Trophoblast cell (in vitro differentiated cells and primary cell): ENCODE measurements around the gene ABTB2.
"Not testable (repeated sequence)": the region's sequence is repeated elsewhere in the genome, so short reads cannot be mapped to it uniquely, and the experiment has no call there.

Source experiments
- DNase-seq, 2 donors: peaks; one replicate each; pipeline ENCODE4 v3.0.0-alpha.2; 2016
- H2AFZ ChIP-seq: 2 replicates; pipeline ENCODE4 v1.6.1; 2013; ENCODE audit warnings: low read length, moderate library complexity, mild to moderate bottlenecking; ENCODE audit not compliant: insufficient read depth, poor library complexity
- H2AK5ac ChIP-seq: 2 replicates; pipeline ENCODE4 v1.6.1; 2013; ENCODE audit warnings: mild to moderate bottlenecking, low read length
- H2BK120ac ChIP-seq: 2 replicates; pipeline ENCODE4 v1.6.1; 2013; ENCODE audit warnings: low read length, mild to moderate bottlenecking, moderate library complexity; ENCODE audit not compliant: insufficient read depth, poor library complexity
- H2BK12ac ChIP-seq: 2 replicates; pipeline ENCODE4 v1.6.1; 2013; ENCODE audit warnings: mild to moderate bottlenecking, low read length, moderate library complexity
- H2BK5ac ChIP-seq: 2 replicates; pipeline ENCODE4 v1.6.1; 2013; ENCODE audit warnings: low read length, low read depth, moderate library complexity, mild to moderate bottlenecking; ENCODE audit not compliant: poor library complexity
- H3K14ac ChIP-seq: 2 replicates; pipeline ENCODE4 v1.6.1; 2013; ENCODE audit warnings: mild to moderate bottlenecking, low read length
- H3K18ac ChIP-seq: 2 replicates; pipeline ENCODE4 v1.6.1; 2013; ENCODE audit warnings: mild to moderate bottlenecking, low read length
- H3K23ac ChIP-seq: 2 replicates; pipeline ENCODE4 v1.6.1; 2013; ENCODE audit warnings: low read length
- H3K27ac ChIP-seq: 2 replicates; pipeline ENCODE4 v1.5.1; 2013; ENCODE audit warnings: low read depth, mild to moderate bottlenecking, inconsistent platforms, low read length, moderate library complexity
- H3K27me3 ChIP-seq: 2 replicates; pipeline ENCODE4 v1.6.1; 2013; ENCODE audit warnings: inconsistent platforms, mild to moderate bottlenecking, low read length, moderate library complexity; ENCODE audit not compliant: insufficient read depth
- H3K36me3 ChIP-seq, 2 experiments: 1 replicate in 1 of 2; 2 replicates in 1 of 2; pipeline ENCODE4 v1.6.1; 2013; ENCODE audit warnings: low read length in 2 of 2, mild to moderate bottlenecking in 2 of 2, moderate library complexity in 1 of 2; ENCODE audit not compliant: insufficient read depth in 2 of 2, control insufficient read depth in 1 of 2
- H3K4ac ChIP-seq: 2 replicates; pipeline ENCODE4 v1.6.1; 2013; ENCODE audit warnings: low read depth, mild to moderate bottlenecking, low read length, moderate library complexity
- H3K4me1 ChIP-seq, 2 experiments: 1 replicate in 1 of 2; 2 replicates in 1 of 2; pipeline ENCODE4 v1.6.1; 2013; ENCODE audit warnings: low read length in 2 of 2, mild to moderate bottlenecking in 2 of 2, moderate library complexity in 1 of 2; ENCODE audit not compliant: insufficient read depth in 2 of 2, control insufficient read depth in 1 of 2
- H3K4me2 ChIP-seq: 2 replicates; pipeline ENCODE4 v1.6.1; 2013; ENCODE audit warnings: inconsistent platforms, mild to moderate bottlenecking, low read length, moderate library complexity
- H3K4me3 ChIP-seq: 2 replicates; pipeline ENCODE4 v1.5.1; 2013; ENCODE audit warnings: mild to moderate bottlenecking, low read depth, low read length, inconsistent platforms
- H3K79me1 ChIP-seq: one replicate; pipeline ENCODE4 v1.6.1; 2013; ENCODE audit warnings: low read length
- H3K79me2 ChIP-seq: 2 replicates; pipeline ENCODE4 v1.6.1; 2013; ENCODE audit warnings: low read length, mild to moderate bottlenecking; ENCODE audit not compliant: control insufficient read depth, insufficient read depth, poor library complexity
- H3K9ac ChIP-seq: 2 replicates; pipeline ENCODE4 v1.6.1; 2013; ENCODE audit warnings: mild to moderate bottlenecking, low read length
- H3K9me3 ChIP-seq: 2 replicates; pipeline ENCODE4 v1.6.1; 2013; ENCODE audit warnings: low read depth, mild to moderate bottlenecking, control low read depth, inconsistent platforms, low read length; ENCODE audit not compliant: insufficient read depth
- H4K12ac ChIP-seq: 2 replicates; pipeline ENCODE4 v1.6.1; 2013; ENCODE audit warnings: low read depth, mild to moderate bottlenecking, low read length, moderate library complexity
- H4K8ac ChIP-seq: 2 replicates; pipeline ENCODE4 v1.6.1; 2013; ENCODE audit warnings: low read depth, mild to moderate bottlenecking, low read length, moderate library complexity
- H4K91ac ChIP-seq: one replicate; pipeline ENCODE4 v1.6.1; 2013; ENCODE audit warnings: low read depth, mild to moderate bottlenecking, low read length, moderate library complexity
- WGBS: extraction: QIAGEN DNeasy Blood & Tissue Kit; methylation state at CpG from one replicate; pipeline ENCODE4 v1.1.7; 2013; ENCODE audit warnings: missing lambda C conversion rate; ENCODE audit not compliant: insufficient read length, insufficient coverage; ENCODE audit errors: extremely low coverage; 5-methylcytosine and 5-hydroxymethylcytosine counted together

ABTB2 gene

DNA sequence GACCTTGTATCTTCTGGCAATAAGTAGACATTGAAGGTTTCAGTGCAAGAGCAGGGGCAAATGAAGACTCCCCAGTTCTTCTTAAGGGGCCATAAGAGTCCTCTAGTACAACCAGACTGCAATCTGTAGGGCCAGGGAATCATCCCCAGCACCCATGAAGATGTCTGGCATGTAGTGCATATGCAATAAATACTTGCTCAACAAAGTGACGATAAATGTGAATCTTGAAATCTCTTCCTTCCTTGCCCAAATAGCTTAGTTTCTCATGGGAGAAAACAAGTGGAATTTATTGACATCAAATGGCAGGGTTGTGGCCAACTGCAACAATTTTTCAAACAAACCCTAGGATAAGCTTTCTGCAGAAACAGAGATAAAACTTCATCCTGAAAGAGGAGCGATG, 107.6 kb downstream of the ABTB2 start:
- H3K27ac ChIP-seq, result no peak overlapping the region
- no CpG with 5 or more reads among the region's 2 CpGs for WGBS
- H3K14ac ChIP-seq, result no peak overlapping the region
- no peak overlapping the region for H3K18ac ChIP-seq
- H3K9ac ChIP-seq, result no peak overlapping the region
- no peak overlapping the region for H2BK120ac ChIP-seq
- no peak overlapping the region for H3K4ac ChIP-seq
- no peaks in the 10 kb centered on the region for H3K9me3 ChIP-seq
- no peak overlapping the region for H2AFZ ChIP-seq
- no peak for DNase-seq
- H3K79me1 ChIP-seq, result no peaks in the 10 kb centered on the region
- no peak overlapping the region for H4K8ac ChIP-seq
- H4K12ac ChIP-seq, result no peak overlapping the region
- H3K27me3 ChIP-seq, result no peaks in the 10 kb centered on the region
- H3K4me3 ChIP-seq, result no peak overlapping the region
- no peak overlapping the region for H3K23ac ChIP-seq
- H3K4me1 ChIP-seq, result peaks cover 4 to 14% of the 10 kb centered on the region in 2 experiments
- H3K36me3 ChIP-seq, result no peaks in the 10 kb centered on the region
- no peak overlapping the region for H4K91ac ChIP-seq
- no peak overlapping the region for H3K4me2 ChIP-seq
- H2BK12ac ChIP-seq, result no peak overlapping the region
- H2AK5ac ChIP-seq, result no peak overlapping the region
- no peaks in the 10 kb centered on the region for H3K79me2 ChIP-seq
- H2BK5ac ChIP-seq, result no peak overlapping the region

DNA sequence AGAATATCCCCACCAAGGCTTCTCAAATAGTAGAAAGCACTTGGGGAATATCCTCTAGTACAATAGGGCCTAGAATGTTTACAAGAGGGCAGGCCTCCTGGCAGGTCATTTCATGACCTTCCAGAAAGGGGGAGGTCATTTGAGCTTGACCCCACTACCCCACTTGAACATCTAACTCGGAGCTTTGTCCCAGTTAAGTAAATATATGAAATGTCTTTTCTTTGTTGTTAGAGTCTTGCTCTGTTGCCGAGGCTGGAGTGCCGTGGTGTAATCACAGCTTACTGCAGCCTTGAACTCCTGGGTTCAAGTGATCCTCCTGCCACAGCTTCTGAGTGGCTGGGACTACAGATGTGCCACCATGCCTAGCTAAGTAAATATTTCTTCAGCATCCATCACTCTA, 108.4 kb downstream of the ABTB2 start:
- no peaks in the 10 kb centered on the region for H3K79me1 ChIP-seq
- no peak overlapping the region for H4K8ac ChIP-seq
- no peak overlapping the region for H4K91ac ChIP-seq
- no peaks in the 10 kb centered on the region for H3K79me2 ChIP-seq
- H3K14ac ChIP-seq, result no peak overlapping the region
- no peak overlapping the region for H3K27ac ChIP-seq
- H3K4me3 ChIP-seq, result no peak overlapping the region
- no peak overlapping the region for H2AFZ ChIP-seq
- H3K4me2 ChIP-seq, result no peak overlapping the region
- H3K27me3 ChIP-seq, result no peaks in the 10 kb centered on the region
- H3K23ac ChIP-seq, result no peak overlapping the region
- H3K9me3 ChIP-seq, result no peaks in the 10 kb centered on the region
- no peak overlapping the region for H3K9ac ChIP-seq
- H3K36me3 ChIP-seq, result no peaks in the 10 kb centered on the region
- H3K18ac ChIP-seq, result no peak overlapping the region
- DNase-seq, result no peak
- WGBS, result no CpG with 5 or more reads among the region's 3 CpGs
- H3K4me1 ChIP-seq, result peaks cover 7 to 17% of the 10 kb centered on the region in 2 experiments
- no peak overlapping the region for H2AK5ac ChIP-seq
- H2BK120ac ChIP-seq, result no peak overlapping the region
- no peak overlapping the region for H2BK5ac ChIP-seq
- H4K12ac ChIP-seq, result no peak overlapping the region
- no peak overlapping the region for H2BK12ac ChIP-seq
- H3K4ac ChIP-seq, result no peak overlapping the region

GRCh38 chr11:34246511-34246910, 111.3 kb downstream of the ABTB2 start:
- not testable (repeated sequence) for H3K14ac ChIP-seq, H2BK5ac ChIP-seq, H3K79me2 ChIP-seq, H3K9ac ChIP-seq, H2AK5ac ChIP-seq, H3K27me3 ChIP-seq, DNase-seq, H2AFZ ChIP-seq, H3K23ac ChIP-seq, H3K4ac ChIP-seq, H4K91ac ChIP-seq, H3K36me3 ChIP-seq, H2BK120ac ChIP-seq, H3K4me3 ChIP-seq, H2BK12ac ChIP-seq, H3K9me3 ChIP-seq, H3K79me1 ChIP-seq, H4K8ac ChIP-seq, H4K12ac ChIP-seq, H3K4me2 ChIP-seq, H3K18ac ChIP-seq, H3K27ac ChIP-seq
- peaks cover 17 to 23% of the 10 kb centered on the region in 2 experiments for H3K4me1 ChIP-seq
- no CpG with 5 or more reads among the region's 4 CpGs for WGBS

DNA sequence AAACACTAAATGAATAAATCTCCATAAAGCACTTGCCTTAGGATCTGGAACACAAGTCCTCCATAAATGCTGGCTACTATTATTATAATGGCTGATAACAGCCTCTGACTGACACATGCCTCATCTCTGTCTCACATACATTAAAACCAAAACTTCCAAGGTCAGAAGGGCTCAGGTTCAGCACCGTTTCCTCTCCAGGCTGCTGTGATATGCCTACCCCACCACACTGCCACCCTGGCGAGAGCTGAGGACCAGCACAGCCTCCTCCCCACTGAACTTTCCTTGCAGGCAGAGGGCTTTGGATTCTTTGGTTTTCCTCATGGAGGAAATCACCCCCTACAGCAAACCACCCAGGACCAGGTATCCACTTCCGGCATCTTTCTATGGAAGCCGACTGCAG, 112.8 kb downstream of the ABTB2 start:
- no peaks in the 10 kb centered on the region for H3K9me3 ChIP-seq
- WGBS, result no CpG with 5 or more reads among the region's 4 CpGs
- no peak for DNase-seq

More for the DNA sequence above, 112.8 kb downstream of the ABTB2 start:
- Histone ChIP-seq H3K27me3 (no peaks in the 10 kb centered on the region), H3K18ac (no peak overlapping the region), H4K12ac (no peak overlapping the region), H2BK120ac (no peak overlapping the region), H3K9ac (no peak overlapping the region), H3K14ac (no peak overlapping the region), H3K36me3 (no peaks in the 10 kb centered on the region), H2AFZ (no peak overlapping the region), H3K4me1 (peaks cover 13 to 19% of the 10 kb centered on the region in 2 experiments), H3K27ac (no peak overlapping the region), H3K79me2 (peaks cover 2% of the 10 kb centered on the region), H3K23ac (no peak overlapping the region), H4K8ac (no peak overlapping the region), H2BK5ac (no peak overlapping the region), H3K4me3 (no peak overlapping the region), H3K4me2 (no peak overlapping the region), H3K4ac (no peak overlapping the region), H2BK12ac (no peak overlapping the region), H2AK5ac (no peak overlapping the region), H3K79me1 (peaks cover 9% of the 10 kb centered on the region), H4K91ac (no peak overlapping the region)
